Ecto neural progenitor cell (in vitro differentiated cells): ENCODE results near the gene JMJD6.
"Not testable (repeated sequence)": the region's sequence is repeated elsewhere in the genome, so short reads cannot be mapped to it uniquely, and the experiment has no call there.

Experiments used
- DNase-seq: peaks from one replicate; pipeline ENCODE4 v3.0.0-alpha.2; 2018; ENCODE audit warnings: low spot score

Gene JMJD6

DNA sequence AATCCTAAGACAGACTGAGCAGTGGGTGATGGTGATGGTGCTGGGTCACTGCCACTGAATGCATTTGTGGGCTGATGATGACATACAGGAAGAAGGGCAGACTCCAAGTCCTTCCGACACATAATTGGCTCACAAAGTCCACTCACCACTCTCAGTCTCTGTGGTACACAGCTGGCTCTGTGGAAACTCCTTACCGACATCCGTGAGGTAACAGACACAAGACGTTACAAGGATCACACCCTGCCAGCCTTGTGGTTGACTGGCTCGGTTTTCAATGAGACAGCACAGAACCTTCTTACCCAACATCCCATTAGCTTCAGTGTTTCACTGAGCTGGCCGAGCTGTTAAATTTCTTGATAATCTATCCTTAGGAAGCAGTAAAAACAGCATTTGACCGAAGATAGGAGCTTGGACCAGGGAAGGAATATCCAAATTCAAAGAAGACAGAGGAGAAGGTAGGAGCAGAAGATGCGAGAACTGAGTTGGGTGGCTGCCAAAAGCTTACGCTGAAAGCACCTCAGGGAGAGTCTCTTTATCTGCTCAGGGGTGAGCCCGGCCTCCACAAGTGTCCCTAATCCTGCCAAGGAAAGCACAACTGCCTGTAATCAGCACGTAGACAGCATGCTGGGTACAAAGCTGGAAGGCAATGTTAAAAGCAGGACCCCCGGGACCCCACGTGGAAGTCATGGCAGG lies 10.1 kb downstream of the JMJD6 start:
- DNase-seq: no peak

DNA sequence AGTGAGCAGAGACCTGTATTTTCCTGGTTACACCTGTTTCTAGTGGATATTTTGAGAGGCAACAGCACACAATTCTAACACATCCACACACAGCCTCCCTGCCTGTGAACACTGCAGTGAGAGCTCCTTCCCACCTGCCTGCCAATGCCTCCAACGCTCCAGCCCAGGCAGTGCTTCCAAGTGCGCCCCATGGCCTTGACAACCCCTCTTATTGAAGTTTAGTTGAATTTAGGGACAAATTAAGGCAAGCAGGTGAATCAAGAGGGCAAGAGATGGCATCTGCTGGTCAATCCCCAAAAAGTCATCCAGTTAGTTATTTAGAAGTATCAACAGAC lies 10.9 kb downstream of the JMJD6 start:
- no peak for DNase-seq

DNA sequence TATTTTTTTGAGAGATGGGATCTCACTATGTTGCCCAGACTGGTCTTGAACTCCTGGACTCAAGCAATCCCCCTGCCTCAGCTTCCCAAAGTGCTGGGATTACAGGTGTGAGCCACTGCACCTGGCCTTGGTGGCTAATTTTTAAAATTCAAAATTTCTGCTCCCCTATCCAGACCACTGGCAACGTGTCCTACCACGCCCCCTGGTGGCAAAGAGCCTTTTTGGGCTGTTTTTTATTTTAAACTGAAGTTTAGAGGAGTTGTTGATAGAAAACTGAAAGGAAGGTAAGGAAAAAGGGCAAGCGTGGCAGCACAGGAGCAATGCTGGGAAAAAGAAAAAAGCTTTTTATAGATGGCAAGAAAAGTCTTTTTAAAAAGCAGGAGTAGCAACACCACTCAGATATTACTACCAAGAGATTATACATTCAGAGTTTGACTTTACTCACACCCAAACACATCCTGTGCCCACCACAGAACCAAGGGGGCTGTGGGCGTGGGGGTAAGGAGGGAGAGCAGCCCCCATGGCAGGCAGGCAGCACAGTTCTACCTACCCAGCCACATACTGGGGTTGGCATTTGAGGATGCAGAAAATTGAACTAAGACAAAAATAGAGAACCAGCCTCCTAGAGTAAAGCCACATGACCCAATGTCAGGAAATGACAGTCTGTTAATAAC lies 11.4 kb downstream of the JMJD6 start:
- peak; percentile 77 for DNase-seq

DNA sequence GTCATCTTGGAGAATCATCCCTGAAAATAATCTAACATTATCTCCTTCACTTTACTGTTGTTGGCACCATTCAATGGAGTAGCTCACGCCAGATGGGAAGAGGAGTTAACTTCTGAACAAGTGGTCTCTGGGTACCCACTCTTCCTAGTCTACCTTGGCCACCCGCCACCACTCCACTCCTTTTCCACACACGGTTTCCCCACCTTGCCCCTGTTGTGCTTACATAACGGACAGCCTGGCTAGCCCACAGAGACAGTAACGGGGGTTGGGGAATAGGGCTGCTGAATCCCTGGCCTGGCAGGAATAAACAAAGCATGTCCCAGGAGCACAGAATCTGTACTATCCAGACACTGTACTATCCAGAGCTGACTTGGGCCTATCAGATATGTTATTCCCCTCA lies 12.1 kb downstream of the JMJD6 start:
- no peak for DNase-seq

DNA sequence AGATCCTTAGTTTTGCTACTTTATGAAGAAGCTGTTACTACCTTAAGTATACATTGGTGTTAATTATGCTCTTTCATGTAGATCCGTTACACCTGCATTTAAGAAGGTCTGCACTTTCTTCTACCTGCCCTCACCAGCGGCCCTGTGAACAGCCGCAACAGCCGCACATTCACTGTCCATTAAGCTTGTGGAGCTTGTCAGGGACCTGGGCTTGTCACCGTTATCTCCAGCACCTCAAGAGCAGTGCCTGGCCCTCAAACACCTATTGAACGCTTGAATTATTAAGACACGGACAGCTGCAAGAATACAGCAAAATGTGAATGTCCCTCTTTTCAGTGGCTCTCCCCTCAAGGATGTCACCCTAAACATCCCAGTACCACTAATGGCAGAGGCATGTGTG lies 12.6 kb downstream of the JMJD6 start:
- no peak for DNase-seq

DNA sequence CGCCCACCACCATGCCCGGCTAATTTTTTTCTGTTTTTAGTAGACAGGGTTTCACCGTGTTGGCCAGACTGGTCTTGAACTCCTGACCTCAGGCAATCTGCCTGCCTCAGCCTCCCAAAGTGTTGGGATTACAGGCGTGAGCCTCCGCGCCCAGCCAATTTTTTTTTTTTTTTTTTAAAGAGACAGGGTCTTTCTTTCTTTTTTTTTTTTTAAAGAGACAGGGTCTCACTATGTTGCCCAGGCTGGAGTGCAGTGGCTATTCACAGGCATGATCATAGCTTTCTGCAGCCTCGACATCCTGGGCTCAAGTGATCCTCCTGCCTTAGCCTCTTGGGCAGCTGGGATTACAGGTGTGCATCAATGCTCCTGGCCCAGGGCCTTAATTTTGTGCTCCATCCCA lies 14.1 kb downstream of the JMJD6 start:
- not testable (repeated sequence) for DNase-seq

DNA sequence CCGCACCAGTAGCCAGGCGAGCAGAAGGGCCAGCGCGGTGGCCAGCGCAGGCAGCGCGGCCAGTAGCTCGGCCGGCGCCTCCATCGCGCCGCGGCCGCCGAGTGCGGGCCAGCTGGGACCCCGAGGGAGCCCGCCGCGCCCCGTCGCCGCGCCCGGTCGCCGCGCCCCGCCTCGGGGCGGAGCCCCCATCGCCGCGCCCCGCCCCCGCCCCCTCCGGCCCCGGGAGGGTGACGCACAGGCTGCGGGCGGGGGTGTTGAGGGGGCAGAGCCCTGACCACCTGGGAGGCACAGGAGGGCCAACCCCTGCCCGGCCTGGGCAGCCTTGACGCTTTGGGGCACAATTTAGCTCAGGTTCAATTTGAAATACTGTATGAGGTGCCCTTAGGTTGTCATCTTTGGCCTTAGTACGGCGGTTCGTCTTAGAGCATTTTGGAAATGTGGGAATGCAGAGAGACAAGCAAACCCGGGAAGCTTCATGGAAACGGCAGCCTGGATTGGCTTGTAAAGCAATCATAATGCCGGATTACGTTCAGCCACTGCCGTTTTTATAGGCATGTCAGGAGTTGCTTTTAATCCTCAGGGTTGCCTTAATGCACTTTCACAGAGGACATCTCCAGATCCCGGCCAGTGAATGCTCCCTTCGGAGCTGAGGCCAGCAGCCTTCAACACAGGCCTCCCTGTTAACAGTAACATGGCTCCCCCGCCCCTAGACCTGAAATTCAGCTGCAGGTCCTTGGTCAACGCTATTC lies 15.4 kb downstream of the JMJD6 start, which contains the start of gene MXRA7:
Gene MXRA7 (minus strand): TSS at position 103 of the 749 bp plus-strand sequence. CDS start 19 bp downstream, at position 84.
- DNase-seq: peak; percentile 87

DNA sequence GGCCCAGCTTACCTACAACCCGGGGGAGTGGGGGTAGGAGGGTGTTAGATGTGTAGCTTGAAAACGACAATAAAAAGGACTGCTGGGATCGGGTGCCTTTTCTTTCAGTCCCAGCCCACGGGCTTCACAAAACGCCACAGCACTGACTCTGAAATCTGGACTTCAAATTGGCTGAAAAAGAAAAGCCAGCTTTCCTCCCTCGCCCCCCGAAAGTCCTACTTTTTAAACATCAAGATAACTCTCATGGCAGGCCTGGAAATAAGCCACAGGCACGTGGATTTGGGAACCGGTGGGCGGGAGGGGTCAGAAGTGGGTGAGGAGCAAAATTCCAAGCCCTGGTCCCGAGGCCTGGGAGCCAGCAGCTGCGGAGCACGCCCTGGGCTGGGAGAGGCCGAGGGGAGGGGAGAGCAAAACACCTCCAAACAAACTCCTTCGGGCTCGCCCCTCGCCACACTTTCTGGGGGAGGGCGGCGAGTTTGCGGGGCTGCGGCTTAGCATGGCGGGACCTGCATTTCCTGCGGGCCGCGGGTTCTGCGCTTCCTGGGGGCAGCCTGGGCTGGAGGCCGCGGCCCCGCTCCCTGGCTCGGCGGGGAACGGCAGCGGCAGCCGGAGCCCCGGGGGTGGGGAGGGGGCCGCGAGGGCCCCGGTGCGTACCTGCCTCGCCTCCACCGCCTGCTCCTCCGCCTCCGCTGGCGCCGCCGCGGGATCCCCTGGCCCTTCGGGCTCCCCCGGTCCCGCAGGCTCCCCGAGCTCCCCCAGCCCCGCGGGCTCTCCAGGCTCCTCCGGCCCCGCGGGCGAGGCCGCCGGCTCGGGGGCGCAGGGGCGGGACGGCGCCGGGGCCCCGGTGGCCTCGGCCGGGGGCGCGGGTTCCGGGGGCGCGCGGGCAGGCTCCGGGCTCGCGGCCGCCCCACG lies 16.2 kb downstream of the JMJD6 start:
- peak; percentile 67 for DNase-seq

DNA sequence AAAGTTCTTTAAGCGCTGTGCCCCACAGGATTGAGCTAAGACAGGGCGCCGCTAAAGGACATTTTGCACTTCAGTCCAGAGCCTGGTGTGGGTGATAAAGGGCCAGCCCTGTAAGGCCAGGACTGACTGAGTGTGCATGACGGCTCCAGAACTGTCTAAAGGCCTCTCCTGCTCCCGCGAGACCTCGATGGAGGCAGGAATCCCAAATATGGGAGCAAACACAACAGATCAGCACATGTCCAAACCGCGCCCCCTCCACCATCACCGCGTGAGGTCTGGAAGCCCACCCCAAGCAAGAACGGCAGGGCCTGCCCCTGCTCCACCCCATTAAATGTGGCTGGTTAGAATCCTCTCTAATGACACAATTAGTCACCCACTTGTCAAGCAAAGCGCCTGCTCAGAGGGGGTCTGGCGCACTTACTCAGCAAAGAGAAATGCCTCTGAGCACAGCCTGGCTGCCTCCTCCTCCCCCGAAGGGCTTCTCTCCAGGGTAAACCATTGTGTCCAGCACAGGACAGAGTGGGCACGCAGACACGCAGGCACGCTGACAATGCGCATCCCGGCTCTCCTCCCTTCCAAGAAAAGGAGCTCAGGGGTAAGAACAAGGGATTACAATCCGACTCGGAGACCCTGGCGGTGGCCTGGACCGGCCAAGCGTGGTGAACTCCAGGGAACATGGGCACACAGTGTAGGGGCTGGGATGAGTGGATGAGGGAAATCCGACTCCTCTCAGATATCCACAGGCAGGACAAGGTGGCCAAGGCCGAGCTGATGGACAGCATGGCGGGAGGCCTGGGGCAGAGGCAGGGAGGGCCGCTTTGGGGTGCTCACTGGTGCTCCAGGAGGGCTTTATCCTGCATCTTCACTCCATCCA lies 17.1 kb downstream of the JMJD6 start:
- peak; percentile 82 for DNase-seq

DNA sequence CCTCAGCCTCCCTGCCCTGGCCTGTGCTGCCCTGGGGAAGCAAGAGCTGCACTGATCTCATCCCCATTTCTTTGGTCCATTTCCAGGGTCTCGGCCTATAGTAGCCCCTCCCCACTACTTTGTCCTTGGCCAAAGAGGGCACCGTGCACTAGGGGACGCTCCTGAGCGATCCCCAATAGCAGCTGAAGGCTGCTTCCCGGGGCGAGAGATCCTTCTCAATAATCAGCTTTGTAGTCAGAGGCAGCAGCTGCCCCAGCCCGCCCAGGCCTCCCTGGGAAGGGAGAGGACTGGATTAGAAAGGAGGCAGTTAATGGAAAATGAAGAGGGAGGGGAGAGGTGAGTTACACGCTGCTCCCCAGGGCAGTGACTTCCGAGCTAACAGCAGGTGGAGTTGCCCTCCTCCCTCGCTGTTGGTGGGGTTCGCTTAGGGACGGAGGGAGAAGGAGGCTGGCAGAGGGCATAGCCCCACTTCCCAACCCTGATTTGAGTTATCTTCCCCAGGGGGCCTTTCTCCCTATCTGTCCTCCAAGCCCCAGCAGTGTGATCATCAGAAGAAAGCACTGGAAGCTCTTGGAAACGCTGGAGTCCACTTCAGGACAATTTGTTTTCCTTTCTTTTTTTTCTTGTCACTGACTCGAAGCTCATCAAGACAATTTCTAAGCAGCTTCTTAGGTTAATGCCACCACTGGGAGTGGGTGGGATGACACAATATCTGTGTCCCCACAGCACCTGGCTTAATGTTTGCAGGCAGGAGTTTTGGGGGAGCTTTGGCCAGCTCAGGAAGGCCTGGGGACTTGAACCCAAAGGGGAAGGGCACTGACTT lies 18.2 kb downstream of the JMJD6 start:
- peak; percentile 92 for DNase-seq

DNA sequence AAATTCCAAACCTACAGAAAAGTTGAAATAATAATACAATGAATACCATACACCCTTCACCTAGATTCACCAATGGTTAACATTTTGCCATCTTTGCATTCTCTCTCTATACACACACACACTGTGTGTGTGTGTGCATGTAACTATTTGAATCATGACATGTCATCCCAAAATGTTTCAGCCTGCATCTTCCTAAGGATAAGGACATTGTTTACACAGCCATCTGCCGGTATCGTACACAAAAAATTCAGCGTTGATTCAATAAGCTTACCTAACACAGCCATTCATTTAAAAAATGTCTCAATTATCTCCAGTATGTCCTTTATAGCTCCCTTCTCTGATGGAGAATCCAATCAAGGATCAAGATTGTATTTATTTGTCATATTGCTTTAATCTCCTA lies 19.6 kb downstream of the JMJD6 start:
- DNase-seq: no peak

DNA sequence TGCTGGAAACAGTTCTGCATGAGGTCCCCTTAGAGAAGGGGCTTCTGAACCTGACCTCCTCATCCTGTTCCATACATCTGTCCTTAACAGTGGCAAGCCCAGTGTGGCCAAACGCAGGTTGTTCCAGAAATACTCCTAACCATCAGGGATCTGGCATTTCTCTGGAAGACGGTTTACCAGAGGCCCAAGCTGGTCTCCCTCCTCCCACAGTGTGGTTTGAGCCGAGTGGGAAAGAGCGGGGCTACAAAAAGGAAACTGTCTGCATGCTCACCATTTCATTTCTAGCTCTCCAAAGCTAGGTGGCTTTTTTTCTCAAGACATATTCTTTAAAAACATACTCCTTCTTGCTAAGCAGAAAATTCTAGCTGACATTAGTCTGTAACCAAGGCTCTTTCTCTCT lies 21.6 kb downstream of the JMJD6 start:
- no peak for DNase-seq

DNA sequence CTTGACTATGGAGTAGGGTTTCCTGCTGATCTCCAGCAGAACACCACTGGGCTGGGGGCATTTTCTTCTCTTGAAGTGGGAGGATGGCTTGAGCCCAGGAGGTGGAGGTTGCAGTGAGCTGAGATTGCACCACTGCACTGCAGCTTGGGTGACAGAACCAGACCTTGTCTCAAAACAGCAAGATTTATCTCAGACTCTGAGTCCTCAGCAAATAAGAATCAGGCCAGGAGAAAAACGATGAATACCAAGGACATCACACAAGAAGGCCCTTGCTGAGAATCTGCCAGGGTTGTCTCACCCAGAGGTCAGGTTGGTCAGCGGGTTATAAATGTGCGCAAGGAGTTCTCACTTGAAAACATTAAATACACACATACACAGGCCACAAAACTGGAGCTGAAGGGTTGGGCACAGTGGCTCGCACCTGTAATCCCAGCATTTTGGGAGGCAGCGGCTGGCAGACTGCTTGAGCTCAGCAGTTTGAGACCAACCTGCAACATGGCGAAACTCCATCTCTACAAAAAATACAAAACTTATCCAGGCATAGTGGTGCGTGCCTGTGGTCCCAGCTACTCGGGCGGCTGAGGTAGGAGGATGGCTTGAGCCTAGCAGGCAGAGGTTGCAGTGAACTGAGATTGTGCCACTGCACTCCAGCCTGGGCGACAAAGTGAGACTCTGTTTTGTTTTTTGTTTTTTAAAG lies 23.3 kb downstream of the JMJD6 start:
- no peak for DNase-seq

DNA sequence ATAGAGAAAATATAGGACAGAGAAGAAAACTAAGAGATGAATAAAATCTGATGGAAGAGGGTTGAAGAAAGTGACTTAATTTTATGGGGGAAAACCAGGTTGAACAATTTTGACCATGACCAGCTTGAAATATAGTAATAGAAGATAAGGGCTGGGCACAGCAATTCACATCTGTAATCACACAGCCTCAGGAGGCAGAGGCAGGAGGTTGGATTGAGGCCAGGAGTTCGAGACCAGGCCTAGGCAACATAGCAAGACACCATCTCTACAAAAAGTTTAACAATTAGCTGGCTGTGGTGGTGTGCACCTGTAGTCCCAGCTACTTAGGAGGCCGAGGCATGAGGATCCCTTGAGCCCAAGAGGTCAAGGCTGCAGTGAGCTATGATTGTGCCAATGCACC lies 24.3 kb downstream of the JMJD6 start:
- no peak for DNase-seq

DNA sequence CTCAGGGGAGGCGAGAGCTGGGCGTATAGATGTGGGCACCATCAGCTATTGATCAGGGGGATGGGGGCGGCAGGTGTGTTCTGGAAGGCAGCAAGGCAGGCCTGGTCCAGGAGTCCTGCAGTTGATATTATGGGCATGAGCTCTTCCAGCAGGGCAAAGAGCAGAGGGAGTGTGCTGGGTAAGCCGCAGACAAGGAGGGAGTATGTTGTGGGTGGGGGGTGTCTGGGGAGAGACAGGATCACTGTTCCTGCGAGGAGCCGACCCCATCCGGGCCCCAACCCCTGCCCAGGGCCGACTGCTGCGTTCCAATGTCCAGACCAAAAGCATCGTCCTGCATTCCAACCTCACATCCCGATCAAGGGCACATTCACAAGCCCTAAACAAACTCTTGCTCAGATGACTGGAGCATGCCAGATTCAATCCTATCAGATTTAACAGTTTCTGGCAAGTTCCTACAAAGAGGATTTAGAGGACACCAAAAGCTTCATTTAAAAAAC lies 24.9 kb downstream of the JMJD6 start:
- no peak for DNase-seq

DNA sequence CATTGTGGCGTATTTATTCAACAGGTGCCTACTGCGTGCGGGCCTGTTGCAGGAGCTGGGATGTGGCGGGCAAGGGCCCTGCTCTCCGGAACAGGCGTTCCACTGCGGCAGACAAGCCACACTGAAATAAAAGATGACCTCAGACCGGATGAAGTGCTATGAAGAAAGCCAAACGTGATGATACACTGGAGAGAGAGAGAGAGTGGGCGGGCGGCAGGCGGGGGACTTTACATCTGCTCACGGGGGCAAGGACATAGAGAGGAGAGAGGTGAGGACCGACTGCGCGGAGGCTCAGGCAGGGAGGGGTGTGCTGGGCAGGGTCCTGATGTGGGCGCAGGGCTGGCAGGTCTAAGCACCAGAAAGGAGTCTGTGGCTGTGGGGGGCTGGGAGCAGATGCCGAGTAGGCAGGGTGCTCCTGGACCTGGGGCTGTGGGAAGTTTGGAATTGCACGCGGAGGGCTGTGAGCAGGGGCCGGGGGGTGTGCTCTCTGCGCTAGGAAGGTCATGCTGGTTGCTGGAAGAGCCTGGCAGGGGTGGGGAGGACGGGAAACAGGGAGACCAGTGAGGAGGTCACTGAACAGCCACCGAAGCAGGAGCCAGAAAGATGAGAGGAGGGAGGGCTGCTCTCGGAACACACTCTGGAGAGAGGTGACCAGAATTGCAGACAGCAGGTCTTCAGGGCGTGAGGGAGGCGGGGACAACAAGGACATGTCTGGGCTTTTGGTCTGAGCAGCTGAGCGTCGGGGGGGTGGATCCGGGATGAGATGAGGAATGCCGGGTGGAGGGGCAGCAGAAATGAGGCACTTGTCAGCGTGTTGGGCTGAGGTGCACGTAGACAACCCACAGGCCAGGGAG lies 25.6 kb downstream of the JMJD6 start:
- no peak for DNase-seq

DNA sequence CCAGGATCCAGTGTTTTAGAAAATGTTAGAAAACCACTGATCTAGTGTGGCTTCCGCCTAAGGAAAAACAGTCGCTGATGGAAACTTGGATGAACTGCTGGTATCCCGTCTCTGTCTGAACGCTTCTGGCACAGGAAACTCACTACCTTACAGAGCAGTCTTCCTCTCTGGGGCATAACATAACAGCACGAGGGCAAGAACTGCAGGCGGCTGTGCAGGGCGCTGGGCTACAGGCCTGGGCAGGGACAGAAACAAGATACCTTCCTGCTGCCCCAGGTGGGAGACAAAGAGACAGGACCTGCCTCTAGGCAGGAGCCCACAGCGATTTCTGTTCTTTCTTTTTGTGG lies 26.2 kb downstream of the JMJD6 start:
- DNase-seq: no peak

DNA sequence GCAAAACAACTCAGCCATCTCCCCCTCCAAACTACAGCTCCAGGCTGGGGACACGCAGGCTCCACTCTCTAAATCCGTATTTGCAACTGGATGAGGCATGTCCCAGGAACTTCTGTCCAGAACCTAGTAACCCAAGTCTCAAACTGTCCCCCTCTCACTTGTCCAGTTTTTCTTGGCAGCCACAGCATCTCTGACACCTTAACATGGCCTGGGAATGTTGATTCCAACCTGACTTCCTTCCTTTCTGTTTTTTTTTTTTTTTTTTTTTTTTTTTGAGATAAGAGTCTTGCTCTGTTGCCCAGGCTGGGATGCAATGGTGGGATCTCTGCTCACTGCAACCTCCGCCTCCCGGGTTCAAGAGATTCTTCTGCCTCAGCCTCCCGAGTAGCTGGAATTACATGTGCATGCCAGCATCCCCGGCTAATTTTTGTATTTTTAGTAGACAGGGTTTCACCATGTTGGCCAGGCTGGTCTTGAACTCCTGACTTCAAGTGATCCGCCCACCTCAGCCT lies 27.9 kb downstream of the JMJD6 start:
- not testable (repeated sequence) for DNase-seq
